GM18502 (cell line): ENCODE results near the gene CYP46A1.

Experiments used
- ATAC-seq: cut with Tn5 transposase; IDR thresholded peaks from one replicate; pipeline ENCODE4 v1.9.1; 2021; ENCODE audit warnings: mild to moderate bottlenecking; ENCODE audit not compliant: unreplicated experiment, poor library complexity

CYP46A1 gene

DNA sequence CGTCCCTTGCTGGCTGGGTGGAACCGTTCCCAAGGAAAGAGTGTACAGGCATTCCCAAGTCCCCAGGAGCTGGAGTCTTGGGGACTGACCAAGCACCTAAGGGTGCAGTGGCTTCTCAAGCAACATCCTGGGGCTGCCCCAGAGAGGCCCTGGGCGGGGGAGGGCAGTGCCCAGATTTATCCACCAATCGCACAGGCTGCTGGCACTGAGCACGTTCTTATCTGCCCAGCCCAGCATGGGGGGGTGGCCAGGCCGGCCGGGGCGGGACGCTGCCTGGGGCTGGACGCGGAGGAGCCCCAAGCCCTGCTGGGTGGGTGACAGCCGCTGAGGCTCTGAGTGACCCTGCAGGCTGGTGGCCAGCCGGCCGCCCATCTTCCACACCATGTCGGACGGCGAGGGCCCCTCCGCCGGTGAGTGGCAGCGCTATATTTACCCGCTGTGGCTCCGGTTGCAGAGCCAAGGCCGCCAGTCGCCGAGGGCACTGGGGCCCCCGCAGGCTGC is 53.4 kb downstream of the CYP46A1 start:
- ATAC-seq = no peak

DNA sequence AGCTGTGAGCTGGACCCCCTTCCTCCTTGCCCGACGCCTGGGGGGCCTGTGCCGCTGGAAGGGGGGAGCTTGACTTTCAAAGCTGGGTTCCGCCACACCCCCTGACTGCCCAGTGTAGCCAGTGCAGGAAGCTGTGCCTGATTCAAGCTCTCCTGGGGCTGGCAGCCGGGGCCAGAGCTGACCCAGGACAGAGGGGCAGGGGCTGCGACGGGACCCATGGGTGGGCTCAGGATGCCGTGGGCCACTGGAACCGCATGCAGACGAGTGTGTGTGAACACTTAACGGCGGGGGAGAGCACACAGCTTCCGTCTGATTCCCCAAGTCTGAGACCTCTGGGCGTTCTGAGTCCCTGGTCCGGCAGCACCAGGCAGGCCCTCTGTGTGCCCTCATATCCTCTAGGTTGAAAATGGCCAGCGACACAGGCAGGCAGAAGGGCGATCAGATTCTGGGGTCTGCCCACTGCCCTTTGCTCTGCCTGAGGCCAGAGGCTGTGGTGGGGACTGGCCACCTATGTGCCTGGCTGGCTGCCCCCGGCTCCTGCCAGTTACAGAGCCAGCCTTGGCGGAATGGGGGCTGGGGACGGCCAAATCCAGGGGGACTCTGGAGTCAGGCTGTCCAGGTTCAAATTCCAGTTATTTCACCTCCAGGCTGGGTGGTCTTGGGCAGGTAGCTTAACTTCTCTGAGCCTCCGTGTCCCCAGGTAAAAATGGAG is 54.0 kb downstream of the CYP46A1 start:
- no peak for ATAC-seq

DNA sequence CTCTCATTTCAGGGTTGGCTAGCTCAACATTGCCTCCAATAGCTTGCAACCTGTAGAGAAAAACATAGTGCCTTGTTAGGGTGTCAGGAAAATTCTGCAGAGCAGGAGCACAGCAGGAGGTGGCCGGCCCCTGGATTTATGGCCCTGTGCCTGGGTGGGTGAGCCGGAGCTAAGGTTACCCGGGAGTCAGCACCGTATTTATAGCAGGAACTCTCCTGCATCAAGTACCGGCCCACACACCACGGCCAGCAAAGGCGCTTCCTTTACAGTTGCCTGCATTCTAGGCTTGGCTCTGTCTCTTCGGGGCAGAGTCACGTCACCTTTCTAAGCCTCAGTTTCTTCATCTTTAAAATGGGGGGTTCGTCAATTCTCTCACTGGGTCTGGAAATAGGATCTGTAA is 56.3 kb downstream of the CYP46A1 start:
- ATAC-seq = no peak

- no peak for ATAC-seq
Observed at GRCh38 chr14:99741227-99741976, 57.3 kb downstream of the CYP46A1 start.

DNA sequence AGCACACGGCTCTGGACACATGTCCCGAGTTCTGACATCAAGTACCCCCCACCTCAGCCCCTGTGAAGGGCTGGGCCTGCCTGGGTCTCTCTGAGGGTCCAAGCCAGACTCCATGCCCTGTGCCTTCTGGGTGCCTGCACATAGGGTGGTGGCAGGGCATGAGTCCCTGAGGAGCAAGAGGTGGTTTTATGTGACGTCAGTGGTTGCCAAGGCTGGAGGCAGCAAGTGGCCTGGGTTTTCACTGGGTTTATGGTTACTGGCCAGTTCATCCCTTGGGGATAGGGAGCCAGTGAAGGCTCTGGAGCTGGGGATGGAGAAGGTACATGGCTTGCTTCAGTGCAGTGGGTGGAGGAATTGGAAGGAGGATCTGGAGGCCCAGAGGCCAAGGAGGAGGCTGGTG is 58.0 kb downstream of the CYP46A1 start:
- no peak for ATAC-seq

- no peak for ATAC-seq
Observed at GRCh38 chr14:99742509-99743487, 58.7 kb downstream of the CYP46A1 start.

DNA sequence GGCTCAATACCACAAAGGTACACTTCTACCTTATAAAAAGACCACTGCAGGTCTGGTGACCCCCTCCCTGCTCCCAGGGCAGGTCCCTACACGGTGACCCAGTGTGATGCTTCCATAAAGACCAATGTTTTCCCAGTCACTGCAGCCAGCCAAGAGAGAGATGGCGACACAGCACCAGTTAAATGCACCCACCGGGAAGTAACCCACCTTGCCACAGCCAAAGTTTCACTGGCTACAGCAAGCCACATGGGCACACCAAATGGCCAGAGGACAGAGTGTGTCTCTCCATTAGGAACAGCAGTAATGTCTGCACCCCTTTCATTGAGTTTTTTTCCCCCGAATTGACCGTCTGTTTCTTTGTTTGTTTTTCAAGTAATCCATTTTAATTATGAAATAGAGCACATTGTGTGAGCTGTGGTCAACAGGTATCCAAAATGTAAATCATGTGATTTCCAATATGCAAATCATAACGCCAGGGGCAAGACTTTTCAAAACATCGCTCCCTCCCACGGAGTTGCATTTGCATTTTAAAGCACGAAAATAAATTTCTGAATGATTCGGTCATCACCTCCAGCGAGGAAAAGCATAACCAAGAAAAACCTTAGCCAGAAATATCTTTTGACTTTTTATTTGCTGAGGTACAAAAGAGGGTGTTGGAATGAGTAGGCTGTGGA is 60.2 kb downstream of the CYP46A1 start:
- ATAC-seq = no peak

DNA sequence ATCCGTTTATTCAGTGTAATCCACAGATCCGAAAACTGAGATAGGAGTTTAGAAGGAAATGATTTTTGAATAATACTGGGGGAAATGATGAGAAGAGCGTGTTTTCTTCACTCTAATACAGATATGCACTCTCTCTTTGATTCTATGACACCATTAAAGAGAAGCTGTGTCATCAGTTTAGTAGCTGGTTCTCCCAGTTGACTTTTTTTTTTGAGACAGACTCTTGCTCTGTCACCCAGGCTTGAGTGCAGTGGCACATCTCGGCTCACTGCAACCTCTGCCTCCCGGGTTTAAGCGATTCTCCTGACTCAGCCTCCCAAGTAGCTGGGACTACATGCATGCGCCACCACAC is 60.8 kb downstream of the CYP46A1 start:
- no peak for ATAC-seq

- ATAC-seq = no peak
Observed at GRCh38 chr14:99745307-99745951, 61.3 kb downstream of the CYP46A1 start.

DNA sequence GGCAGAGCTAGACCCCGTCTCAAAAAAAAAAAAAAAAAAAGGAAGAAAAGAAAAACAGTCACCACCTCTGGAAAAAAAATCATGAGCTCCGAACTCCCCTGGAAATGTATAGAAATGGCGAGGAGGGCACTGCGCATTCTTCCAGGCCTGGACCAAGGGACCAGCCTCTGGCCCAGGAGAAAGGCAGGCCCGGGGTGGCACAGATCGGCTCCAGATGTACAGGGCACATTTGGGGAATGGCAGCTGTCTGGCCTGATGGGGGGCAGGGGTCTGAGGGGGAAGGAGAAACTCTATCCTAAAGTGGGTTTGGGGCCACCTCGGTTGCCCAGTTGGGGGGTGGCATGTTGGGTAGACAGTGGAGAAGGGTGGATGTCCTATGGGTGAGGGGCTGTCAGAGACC is 63.1 kb downstream of the CYP46A1 start:
- ATAC-seq = no peak

DNA sequence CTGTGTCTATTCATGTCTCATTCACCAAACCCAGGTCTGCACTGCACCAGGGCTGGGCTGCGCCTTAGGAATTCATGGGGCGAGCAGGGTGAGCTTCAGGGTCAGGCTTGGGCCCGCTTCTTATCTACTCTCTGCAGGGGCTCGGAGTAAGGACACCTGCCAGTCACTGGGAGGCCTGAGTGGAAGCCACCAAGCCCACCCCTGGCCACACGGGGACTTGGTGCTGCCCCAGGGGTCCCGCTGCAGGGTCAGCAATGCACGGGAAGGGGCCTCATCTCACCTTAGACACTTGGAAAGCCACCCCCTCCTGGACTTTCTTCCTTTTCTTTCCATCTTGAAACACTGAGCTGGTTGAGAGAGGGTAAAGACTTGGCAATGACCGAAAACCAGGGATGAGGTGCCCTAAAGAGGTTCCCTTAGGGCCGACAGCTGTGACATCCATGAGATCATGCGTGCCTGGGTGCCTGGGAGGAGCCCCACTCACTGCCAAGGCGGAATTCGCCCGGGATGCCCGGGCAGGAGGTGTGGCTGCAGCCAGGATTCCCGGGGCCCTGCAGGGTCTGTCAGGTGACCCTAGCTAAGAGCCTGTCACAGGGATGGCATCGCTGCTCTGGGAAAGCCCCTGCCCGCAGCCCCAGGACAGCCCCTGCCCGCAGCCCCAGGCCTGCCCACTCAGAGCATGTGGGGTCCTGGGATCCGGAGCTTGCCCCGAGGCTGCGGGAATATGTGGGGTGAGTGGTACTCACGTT is 63.7 kb downstream of the CYP46A1 start:
- ATAC-seq = no peak

DNA sequence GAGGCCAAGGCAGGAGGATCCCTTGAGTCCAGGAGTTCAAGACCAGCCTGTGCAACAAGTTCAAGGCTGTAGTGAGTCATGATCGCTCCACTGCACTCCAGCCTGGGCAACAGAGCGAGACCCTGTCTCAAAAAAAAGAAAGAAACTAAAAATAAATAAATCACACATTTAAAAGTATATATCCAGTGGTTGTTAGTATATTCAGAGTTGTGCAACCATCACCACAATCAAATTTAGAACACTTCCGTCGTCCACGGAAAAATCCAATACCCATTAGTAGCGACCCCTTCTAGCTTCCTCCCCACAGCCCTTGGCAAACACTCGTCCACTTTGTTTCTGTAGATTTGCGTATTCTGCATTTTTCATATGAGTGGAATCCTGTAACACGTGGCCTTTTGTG is 64.4 kb downstream of the CYP46A1 start:
- ATAC-seq = no peak

- no peak for ATAC-seq
Observed at GRCh38 chr14:99749142-99749541, 65.0 kb downstream of the CYP46A1 start.

- no peak for ATAC-seq
Observed at GRCh38 chr14:99749763-99750715, 65.9 kb downstream of the CYP46A1 start.

DNA sequence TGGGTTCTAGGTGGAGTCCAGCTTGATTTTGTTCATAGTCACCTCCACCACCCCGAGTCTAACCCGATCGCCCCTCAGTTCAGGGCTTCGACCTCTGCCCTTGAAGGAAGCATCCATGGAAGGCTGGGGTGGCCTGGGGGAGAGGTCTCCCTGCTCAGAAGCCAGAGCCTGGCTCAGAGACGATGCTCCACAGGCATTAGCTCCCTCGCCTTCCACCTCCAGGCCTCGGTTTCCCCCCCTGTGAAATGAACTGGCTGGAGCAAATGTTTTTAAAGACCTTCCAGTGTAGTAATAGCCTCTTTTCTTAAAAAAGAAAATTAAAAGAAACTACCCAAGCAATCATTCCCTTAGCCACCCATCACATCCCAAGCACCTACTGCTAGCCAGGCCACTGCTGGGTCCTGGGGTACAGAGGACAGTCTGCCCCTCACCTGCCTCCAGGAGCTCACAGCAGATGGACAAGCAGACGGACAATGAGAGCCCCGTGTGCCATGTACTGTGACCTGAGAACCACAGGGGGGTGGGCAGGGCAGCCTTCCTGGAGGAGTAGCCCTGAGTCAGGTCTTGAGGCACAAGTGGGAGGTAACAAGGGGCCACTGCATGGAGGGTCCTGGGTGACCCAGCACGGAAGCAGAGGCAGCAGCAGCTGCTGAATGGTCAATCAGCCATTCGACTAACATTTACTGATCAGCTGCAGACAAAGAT is 66.8 kb downstream of the CYP46A1 start:
- no peak for ATAC-seq

DNA sequence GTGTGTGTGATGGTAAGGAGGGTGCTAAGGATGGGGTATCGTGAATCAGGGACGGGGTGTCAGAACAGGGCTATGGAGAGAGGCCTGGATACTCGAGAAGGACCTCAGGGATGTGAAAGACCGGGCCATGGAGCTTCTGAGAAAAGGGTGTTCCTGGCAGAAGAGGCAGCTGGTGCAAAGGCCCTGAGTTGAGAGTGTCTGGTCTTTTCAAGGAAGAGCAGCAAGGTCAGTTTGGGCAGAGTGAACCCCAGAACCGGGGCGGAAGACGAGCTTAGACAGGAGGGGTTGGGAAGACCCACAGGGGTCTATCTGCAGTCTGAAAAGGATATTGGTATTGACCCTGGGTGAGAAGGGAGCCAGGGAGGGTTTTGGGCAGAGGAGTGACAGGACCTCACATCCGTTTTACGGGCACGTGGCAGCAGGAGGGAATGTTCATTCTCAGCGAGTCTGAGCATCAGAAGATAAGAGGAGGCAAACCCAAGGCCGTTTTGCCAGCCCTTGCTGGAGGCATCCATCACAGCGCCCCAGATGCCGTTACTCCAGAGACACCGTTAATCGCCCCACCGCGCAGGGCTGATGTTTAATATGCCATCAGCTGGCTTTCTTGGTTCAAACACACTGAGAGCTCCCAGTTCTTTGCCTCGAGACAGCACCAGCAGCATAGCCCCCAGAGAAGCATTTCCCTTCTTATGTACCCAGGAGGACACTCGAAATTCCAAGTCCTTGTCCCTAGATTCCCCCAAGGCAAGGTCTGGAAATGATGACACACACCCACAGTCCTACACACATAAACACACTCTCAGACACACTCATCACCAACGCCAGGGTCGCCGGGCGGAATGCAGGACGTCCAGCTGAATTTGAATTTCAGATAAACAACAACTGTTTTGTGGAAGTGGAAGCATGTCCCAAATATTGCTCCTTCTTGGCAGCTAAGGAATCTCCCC is 67.7 kb downstream of the CYP46A1 start:
- ATAC-seq = no peak
